A673 (cell line): ENCODE measurements around the gene PCSK1.

ENCODE experiments used
- EZH2 ChIP-seq: fragments of 200-600 bp; sonication (generic); IDR thresholded peaks from 2 replicates; pipeline ENCODE4 v1.6.1; 2017; ENCODE audit warnings: borderline replicate concordance, low read depth, mild to moderate bottlenecking, mixed read lengths, antibody characterized with exemption, low read length; ENCODE audit not compliant: poor library complexity, severe bottlenecking
- TF ChIP-seq, protein P1 (sequence below): fragments of 300-800, 200-600 bp; sonication (generic); conservative IDR thresholded peaks from 2 replicates; pipeline ENCODE4 v1.5.1; 2017; ENCODE audit warnings: low read depth, mild to moderate bottlenecking, antibody characterized with exemption, low read length, moderate library complexity, mixed read lengths

GRCh38 chr5:96468956-96469355, 35.9 kb upstream of the PCSK1 start:
- TF ChIP-seq, protein P1, sequence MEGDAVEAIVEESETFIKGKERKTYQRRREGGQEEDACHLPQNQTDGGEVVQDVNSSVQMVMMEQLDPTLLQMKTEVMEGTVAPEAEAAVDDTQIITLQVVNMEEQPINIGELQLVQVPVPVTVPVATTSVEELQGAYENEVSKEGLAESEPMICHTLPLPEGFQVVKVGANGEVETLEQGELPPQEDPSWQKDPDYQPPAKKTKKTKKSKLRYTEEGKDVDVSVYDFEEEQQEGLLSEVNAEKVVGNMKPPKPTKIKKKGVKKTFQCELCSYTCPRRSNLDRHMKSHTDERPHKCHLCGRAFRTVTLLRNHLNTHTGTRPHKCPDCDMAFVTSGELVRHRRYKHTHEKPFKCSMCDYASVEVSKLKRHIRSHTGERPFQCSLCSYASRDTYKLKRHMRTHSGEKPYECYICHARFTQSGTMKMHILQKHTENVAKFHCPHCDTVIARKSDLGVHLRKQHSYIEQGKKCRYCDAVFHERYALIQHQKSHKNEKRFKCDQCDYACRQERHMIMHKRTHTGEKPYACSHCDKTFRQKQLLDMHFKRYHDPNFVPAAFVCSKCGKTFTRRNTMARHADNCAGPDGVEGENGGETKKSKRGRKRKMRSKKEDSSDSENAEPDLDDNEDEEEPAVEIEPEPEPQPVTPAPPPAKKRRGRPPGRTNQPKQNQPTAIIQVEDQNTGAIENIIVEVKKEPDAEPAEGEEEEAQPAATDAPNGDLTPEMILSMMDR: no peak
- no peak for TF ChIP-seq EZH2
